Astrocyte (in vitro differentiated cells and primary cell): ENCODE data around the gene KRT79. TPM values are rescaled to one million over a fixed set of nuclear protein-coding genes. Genes with fewer than 3 reads are reported as not detected.

Experiments used
- DNase-seq: peaks from one replicate; pipeline ENCODE4 v3.0.0-alpha.2; 2010; ENCODE audit warnings: low read depth
- FAIRE-seq: peaks from 2 replicates; lab custom pipeline; 2011; peaks lifted over from hg19 to GRCh38; lab: Jason Lieb, UNC
- H2AFZ ChIP-seq: 2 replicates; pipeline ENCODE4 v1.6.0; 2012; ENCODE audit warnings: low read depth, low read length, inconsistent platforms
- H3K27ac ChIP-seq: 2 replicates; pipeline ENCODE4 v1.5.1; 2011; ENCODE audit warnings: low read depth, low read length, inconsistent platforms
- H3K27me3 ChIP-seq: 2 replicates; pipeline ENCODE4 v1.6.0; 2011; ENCODE audit warnings: low read length, inconsistent platforms; ENCODE audit not compliant: insufficient read depth
- H3K36me3 ChIP-seq: 2 replicates; pipeline ENCODE4 v1.5.1; 2011; ENCODE audit warnings: low read length, inconsistent platforms; ENCODE audit not compliant: insufficient read depth
- H3K4me1 ChIP-seq: 2 replicates; pipeline ENCODE4 v1.5.1; 2011; ENCODE audit warnings: low read length, inconsistent platforms; ENCODE audit not compliant: insufficient read depth
- H3K4me2 ChIP-seq: 2 replicates; pipeline ENCODE4 v1.6.0; 2012; ENCODE audit warnings: low read length, inconsistent platforms
- H3K4me3 ChIP-seq: 2 replicates; pipeline ENCODE4 v1.5.1; 2011; ENCODE audit warnings: low read depth, mild to moderate bottlenecking, low read length, inconsistent platforms; ENCODE audit not compliant: insufficient read depth
- H3K79me2 ChIP-seq: 2 replicates; pipeline ENCODE4 v1.6.0; 2012; ENCODE audit warnings: mild to moderate bottlenecking, low read length, inconsistent platforms; ENCODE audit not compliant: insufficient read depth
- H3K9ac ChIP-seq: 2 replicates; pipeline ENCODE4 v1.6.0; 2012; ENCODE audit warnings: mild to moderate bottlenecking, low read length, inconsistent platforms
- H3K9me3 ChIP-seq: 2 replicates; pipeline ENCODE4 v1.5.1; 2012; ENCODE audit warnings: low read depth, mild to moderate bottlenecking, low read length, inconsistent platforms; ENCODE audit not compliant: insufficient read depth
- H4K20me1 ChIP-seq: 2 replicates; pipeline ENCODE4 v1.6.0; 2012; ENCODE audit warnings: low read length, inconsistent platforms; ENCODE audit not compliant: insufficient read depth
- H3K27ac Mint-ChIP-seq: one replicate; pipeline ENCODE4 v1.8.0; 2021; ENCODE audit warnings: mild to moderate bottlenecking, mixed read lengths; ENCODE audit not compliant: unreplicated experiment
- H3K27me3 Mint-ChIP-seq: one replicate; pipeline ENCODE4 v1.8.0; 2021; ENCODE audit warnings: low read depth, mixed read lengths; ENCODE audit not compliant: unreplicated experiment
- H3K36me3 Mint-ChIP-seq: one replicate; pipeline ENCODE4 v1.8.0; 2021; ENCODE audit warnings: low read depth, mixed read lengths; ENCODE audit not compliant: unreplicated experiment
- H3K4me1 Mint-ChIP-seq: one replicate; pipeline ENCODE4 v1.8.0; 2021; ENCODE audit warnings: low read depth, mixed read lengths; ENCODE audit not compliant: unreplicated experiment
- H3K4me3 Mint-ChIP-seq: one replicate; pipeline ENCODE4 v1.8.0; 2021; ENCODE audit warnings: mild to moderate bottlenecking, moderate library complexity, mixed read lengths; ENCODE audit not compliant: unreplicated experiment
- H3K9me3 Mint-ChIP-seq: one replicate; pipeline ENCODE4 v1.8.0; 2021; ENCODE audit warnings: mild to moderate bottlenecking, mixed read lengths; ENCODE audit not compliant: unreplicated experiment
- CTCF ChIP-seq: IDR thresholded peaks from 2 replicates; pipeline ENCODE4 v1.5.1; 2011; ENCODE audit warnings: low read depth, mild to moderate bottlenecking, inconsistent platforms, low read length, moderate library complexity; ENCODE audit not compliant: insufficient read depth
- EZH2 ChIP-seq: IDR thresholded peaks from 2 replicates; pipeline ENCODE4 v1.6.1; 2012; ENCODE audit warnings: mild to moderate bottlenecking, low read length, inconsistent platforms; ENCODE audit not compliant: insufficient read depth
- total RNA-seq: library from RNA; stranded (reverse); gene quantifications from 2 replicates; pipeline ENCODE4 v1.2.1, GENCODE V29; 2021

Gene KRT79
- total RNA-seq, 1 donor from 2014 or later, result 0.50 TPM

- H3K4me3 ChIP-seq, result no peak overlapping the region
- no peaks in the 10 kb centered on the region for H4K20me1 ChIP-seq
- no peak overlapping the region for H3K27ac Mint-ChIP-seq
- H3K27me3 ChIP-seq, result peaks cover 2% of the 10 kb centered on the region
- H3K36me3 Mint-ChIP-seq, result peaks cover 1% of the 10 kb centered on the region
- no peak overlapping the region for H3K9ac ChIP-seq
- no peak overlapping the region for H2AFZ ChIP-seq
- TF ChIP-seq CTCF (no peak), EZH2 (no peak)
- H3K36me3 ChIP-seq, result no peaks in the 10 kb centered on the region
- peaks cover 70% of the 10 kb centered on the region for H3K27me3 Mint-ChIP-seq
- no peaks in the 10 kb centered on the region for H3K79me2 ChIP-seq
- no peaks in the 10 kb centered on the region for H3K4me1 Mint-ChIP-seq
- H3K4me3 Mint-ChIP-seq, result no peak overlapping the region
- H3K9me3 ChIP-seq, result no peaks in the 10 kb centered on the region
- H3K9me3 Mint-ChIP-seq, result peaks cover 10% of the 10 kb centered on the region
- no peak overlapping the region for H3K4me2 ChIP-seq
- H3K4me1 ChIP-seq, result peaks cover 7% of the 10 kb centered on the region
- no peak overlapping the region for H3K27ac ChIP-seq
- DNase-seq (no peak), FAIRE-seq (no peak)
Observed at GRCh38 chr12:52849511-52849910, 15.4 kb upstream of the KRT79 start.

- no peaks in the 10 kb centered on the region for H4K20me1 ChIP-seq
- no peak within 1 kb of the TSS for H3K4me2 ChIP-seq
- H3K4me1 ChIP-seq, result peaks cover 7% of the 10 kb centered on the region
- H3K4me3 ChIP-seq, result no peak within 1 kb of the TSS
- Mint-ChIP-seq H3K4me3 (no peak within 1 kb of the TSS), H3K27ac (no peak within 1 kb of the TSS), H3K36me3 (peaks cover 1% of the 10 kb centered on the region), H3K9me3 (peaks cover 10% of the 10 kb centered on the region), H3K4me1 (no peaks in the 10 kb centered on the region), H3K27me3 (peaks cover 64% of the 10 kb centered on the region)
- H3K36me3 ChIP-seq, result no peaks in the 10 kb centered on the region
- DNase-seq (no peak), FAIRE-seq (no peak)
- no peaks in the 10 kb centered on the region for H3K79me2 ChIP-seq
- H3K9me3 ChIP-seq, result no peaks in the 10 kb centered on the region
- peaks cover 2% of the 10 kb centered on the region for H3K27me3 ChIP-seq
- no peak within 1 kb of the TSS for H3K9ac ChIP-seq
- no peak within 1 kb of the TSS for H3K27ac ChIP-seq
- H2AFZ ChIP-seq, result no peak within 1 kb of the TSS
- TF ChIP-seq EZH2, result no peak
- no peak for TF ChIP-seq CTCF
Observed at GRCh38 chr12:52848661-52849255, 14.6 kb upstream of the KRT79 start, which contains the start of gene KRT78. Gene KRT78, minus strand, starts transcription at chr12:52848994. Its CDS starts 64 bp downstream, at chr12:52848930.
